BJ (cell line): ENCODE measurements around the gene KLRC2. TPM values are rescaled to one million over a fixed set of nuclear protein-coding genes. Genes with fewer than 3 reads are reported as not detected.
"Not testable (repeated sequence)": the region's sequence is repeated elsewhere in the genome, so short reads cannot be mapped to it uniquely, and the experiment has no call there.

ENCODE experiments used
- CTCF ChIA-PET: fragments of 350-600 bp; formaldehyde crosslinking; extraction: SDS; loops from one replicate; lab custom pipeline; 2021; ENCODE audit warnings: antibody characterized with exemption, inconsistent platforms; lab: Yijun Ruan, JAX
- POLR2A ChIA-PET: fragments of 300-600 bp; sonication (Branson Sonifier 250); formaldehyde crosslinking; extraction: SDS; loops from one replicate; lab custom pipeline; 2021; ENCODE audit warnings: antibody characterized with exemption; lab: Charles Lee
- DNase-seq: peaks from one replicate; pipeline ENCODE4 v3.0.0-alpha.2; 2011; ENCODE audit warnings: low read depth
- H3K27me3 ChIP-seq: 2 replicates; pipeline ENCODE4 v1.6.0; 2011; ENCODE audit warnings: low read length; ENCODE audit not compliant: control insufficient read depth, insufficient read depth
- H3K36me3 ChIP-seq: 2 replicates; pipeline ENCODE4 v1.5.1; 2011; ENCODE audit warnings: low read length; ENCODE audit not compliant: control insufficient read depth, insufficient read depth
- H3K4me3 ChIP-seq: 2 replicates; pipeline ENCODE4 v1.5.1; 2011; ENCODE audit warnings: low read depth, mild to moderate bottlenecking, control low read depth, low read length
- polyA plus RNA-seq: library from polyadenylated mRNA; depleted of rRNA; stranded (reverse); fragments of >200 nt; gene quantifications from 2 replicates; pipeline ENCODE4 v1.2.3, GENCODE V29; 2011
- TF ChIP-seq, protein P1 (sequence below): IDR thresholded peaks from 2 replicates; pipeline ENCODE4 v1.5.1; 2011; ENCODE audit warnings: low read depth, mild to moderate bottlenecking, control low read depth, inconsistent platforms, low read length, moderate library complexity; ENCODE audit not compliant: insufficient read depth

KLRC2 gene
- polyA plus RNA-seq, 1 experiment, result not detected

DNA sequence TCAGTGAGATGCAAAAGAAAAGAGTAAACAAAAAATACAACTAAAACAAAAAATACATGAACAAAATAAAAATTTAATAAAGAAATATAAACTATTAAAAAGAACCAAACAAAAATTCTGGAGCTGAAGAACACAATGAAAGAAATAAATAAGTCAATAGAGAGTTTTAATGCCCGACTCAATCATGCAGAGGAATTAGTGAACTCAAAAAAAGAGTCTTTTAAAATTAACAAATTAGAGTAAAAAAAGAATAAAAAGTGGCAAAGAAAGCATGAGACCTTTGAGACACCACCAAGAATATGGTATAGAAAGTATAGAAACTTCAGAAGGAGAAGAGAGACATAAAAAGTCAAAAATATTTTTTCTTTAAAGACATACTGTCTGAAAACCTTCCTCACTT, 20.0 kb upstream of the KLRC2 start:
- Histone ChIP-seq H3K36me3 (no peaks in the 10 kb centered on the region), H3K4me3 (no peak overlapping the region), H3K27me3 (no peaks in the 10 kb centered on the region)
- TF ChIP-seq, protein P1, sequence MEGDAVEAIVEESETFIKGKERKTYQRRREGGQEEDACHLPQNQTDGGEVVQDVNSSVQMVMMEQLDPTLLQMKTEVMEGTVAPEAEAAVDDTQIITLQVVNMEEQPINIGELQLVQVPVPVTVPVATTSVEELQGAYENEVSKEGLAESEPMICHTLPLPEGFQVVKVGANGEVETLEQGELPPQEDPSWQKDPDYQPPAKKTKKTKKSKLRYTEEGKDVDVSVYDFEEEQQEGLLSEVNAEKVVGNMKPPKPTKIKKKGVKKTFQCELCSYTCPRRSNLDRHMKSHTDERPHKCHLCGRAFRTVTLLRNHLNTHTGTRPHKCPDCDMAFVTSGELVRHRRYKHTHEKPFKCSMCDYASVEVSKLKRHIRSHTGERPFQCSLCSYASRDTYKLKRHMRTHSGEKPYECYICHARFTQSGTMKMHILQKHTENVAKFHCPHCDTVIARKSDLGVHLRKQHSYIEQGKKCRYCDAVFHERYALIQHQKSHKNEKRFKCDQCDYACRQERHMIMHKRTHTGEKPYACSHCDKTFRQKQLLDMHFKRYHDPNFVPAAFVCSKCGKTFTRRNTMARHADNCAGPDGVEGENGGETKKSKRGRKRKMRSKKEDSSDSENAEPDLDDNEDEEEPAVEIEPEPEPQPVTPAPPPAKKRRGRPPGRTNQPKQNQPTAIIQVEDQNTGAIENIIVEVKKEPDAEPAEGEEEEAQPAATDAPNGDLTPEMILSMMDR, result no peak
- DNase-seq, result no peak
- ChIA-PET POLR2A (no interaction called here), CTCF (no interaction called here)

GRCh38 chr12:10454531-10454930, 18.7 kb upstream of the KLRC2 start:
- ChIA-PET POLR2A (no interaction called here), CTCF (no interaction called here)
- no peak for DNase-seq
- H3K36me3 ChIP-seq, result no peaks in the 10 kb centered on the region
- H3K4me3 ChIP-seq, result no peak overlapping the region
- no peaks in the 10 kb centered on the region for H3K27me3 ChIP-seq
- TF ChIP-seq, protein P1, result no peak

DNA sequence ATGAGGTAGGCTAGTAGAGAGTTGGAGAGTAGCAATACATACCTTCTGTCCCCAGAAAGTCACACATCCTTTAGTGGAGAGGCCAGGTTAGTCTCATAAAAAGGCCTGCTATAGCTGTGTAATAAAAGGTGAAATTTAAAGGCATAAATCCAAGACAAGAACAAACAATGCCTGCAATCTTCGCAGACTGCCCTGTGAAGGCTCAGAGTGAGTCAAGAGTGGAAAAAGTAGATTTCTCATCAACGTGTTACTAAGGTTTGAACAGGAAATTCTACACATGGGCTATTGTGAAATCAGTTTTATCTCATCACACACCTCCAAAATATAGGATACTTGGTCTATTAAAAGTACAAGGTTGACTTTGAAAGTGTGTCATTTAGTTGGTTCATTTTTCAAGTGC, 17.3 kb upstream of the KLRC2 start, which contains the start of gene KLRC1:
KLRC1 (minus strand) TSS at position 222 of the 400 bp plus-strand sequence. CDS start 2,221 bp downstream, outside the sequence.
- TF ChIP-seq, protein P1, result no peak
- Histone ChIP-seq H3K4me3 (no peak within 1 kb of the TSS), H3K36me3 (no peaks in the 10 kb centered on the region), H3K27me3 (no peaks in the 10 kb centered on the region)
- POLR2A ChIA-PET, result no interaction called here
- no peak for DNase-seq
- CTCF ChIA-PET, result interaction anchor here (1.2 kb wide), 1 partner anchor 114 kb away, joined by 3 read pairs; no protein-coding TSS in a partner anchor

DNA sequence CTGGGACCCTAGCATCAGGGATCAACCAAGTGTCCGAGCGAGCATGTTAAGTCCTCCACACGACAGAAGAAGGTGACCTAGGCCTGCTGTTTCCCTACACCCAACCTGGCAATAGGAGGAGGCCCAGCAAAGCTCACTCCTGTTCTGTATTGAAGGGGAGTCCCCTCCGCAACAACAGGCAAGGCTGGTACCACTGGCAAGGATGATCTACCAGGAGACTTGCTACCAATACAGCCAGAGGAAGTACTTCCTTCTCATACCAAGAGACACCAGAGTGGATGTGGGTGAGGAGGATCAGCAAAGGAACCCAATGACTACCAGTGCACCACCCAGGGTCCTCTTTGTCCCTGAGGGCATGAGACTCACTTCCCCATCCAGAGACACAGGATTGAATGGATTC, 12.4 kb upstream of the KLRC2 start:
- TF ChIP-seq, protein P1, result no peak
- H3K36me3 ChIP-seq, result no peaks in the 10 kb centered on the region
- no peaks in the 10 kb centered on the region for H3K27me3 ChIP-seq
- ChIA-PET CTCF (no interaction called here), POLR2A (no interaction called here)
- no peak for DNase-seq
- no peak overlapping the region for H3K4me3 ChIP-seq

DNA sequence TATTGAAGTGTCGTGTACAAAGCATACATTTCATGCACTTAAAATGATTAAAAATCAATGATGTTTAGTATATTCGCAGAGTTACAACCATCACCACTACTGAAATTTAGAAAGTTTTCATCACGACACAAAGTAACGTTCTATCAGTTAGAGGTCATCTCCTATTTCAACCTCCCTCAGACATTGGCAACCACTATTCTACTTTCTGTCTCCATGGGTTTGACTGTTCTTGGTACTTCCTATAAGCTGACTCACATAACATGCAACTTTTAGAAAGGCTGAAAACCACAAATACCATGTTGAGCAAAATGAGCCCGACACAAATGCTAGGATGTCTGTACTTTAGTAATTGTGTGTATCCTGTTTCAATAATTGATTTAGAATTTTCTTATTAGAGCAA, 10.2 kb upstream of the KLRC2 start:
- CTCF ChIA-PET, POLR2A ChIA-PET, H3K4me3 ChIP-seq, DNase-seq, H3K27me3 ChIP-seq, H3K36me3 ChIP-seq: not testable (repeated sequence)

DNA sequence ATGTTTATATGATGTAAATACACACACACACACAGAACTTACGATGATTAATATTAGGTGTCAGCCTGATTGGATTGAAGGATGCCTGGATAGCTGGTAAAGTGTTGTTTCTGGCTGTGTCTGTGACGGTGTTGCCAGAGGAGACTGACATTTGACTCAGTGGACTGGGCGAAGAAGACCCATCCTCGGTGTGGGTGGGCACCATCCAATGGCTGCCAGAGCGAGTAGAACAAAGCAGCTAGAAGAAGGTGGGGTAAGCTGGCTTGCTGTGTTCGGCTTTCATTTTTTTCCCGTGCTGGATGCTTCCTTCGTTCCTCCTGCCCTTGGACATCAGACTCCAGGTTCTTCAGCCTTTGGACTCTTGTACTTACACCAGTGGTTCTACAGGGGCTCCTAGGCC, 5.3 kb upstream of the KLRC2 start:
- POLR2A ChIA-PET, CTCF ChIA-PET: not testable (repeated sequence)

DNA sequence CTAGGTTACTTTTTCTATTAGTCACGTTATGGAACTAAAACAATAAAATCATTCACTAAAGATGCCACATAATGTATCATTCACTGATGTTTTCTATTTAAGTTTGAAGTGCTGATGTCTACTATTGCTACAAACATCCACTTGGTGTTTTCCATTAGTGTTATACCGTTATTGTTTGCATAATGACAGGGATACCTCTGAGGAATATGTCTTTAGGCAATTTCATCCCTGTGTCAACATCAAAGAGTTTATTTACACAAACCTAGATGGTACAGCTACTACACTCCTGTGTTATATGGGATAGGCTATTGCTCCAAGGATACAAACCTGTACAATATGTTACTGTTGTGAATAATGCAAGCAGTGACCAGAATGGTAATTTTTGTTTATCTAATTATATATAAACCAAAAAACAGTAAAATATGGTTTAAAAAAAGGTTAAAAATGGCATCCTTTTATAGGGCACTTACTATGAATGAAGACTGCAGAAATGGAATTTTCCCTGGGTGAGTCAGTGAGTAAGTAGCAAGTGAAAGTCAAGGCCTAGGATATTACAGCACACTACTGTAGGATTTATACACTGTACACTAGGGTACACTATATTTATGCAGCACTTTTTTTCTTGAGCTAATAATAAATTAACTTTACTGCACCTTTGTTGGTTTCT, 3.9 kb upstream of the KLRC2 start:
- DNase-seq, result peak; percentile 2
- H3K36me3 ChIP-seq, H3K27me3 ChIP-seq, CTCF ChIA-PET, H3K4me3 ChIP-seq, POLR2A ChIA-PET: not testable (repeated sequence)

More for the DNA sequence above, 5.3 kb upstream of the KLRC2 start:
- not testable (repeated sequence) for H3K4me3 ChIP-seq, H3K27me3 ChIP-seq, DNase-seq, H3K36me3 ChIP-seq

- H3K27me3 ChIP-seq, DNase-seq, CTCF ChIA-PET, POLR2A ChIA-PET, H3K36me3 ChIP-seq, H3K4me3 ChIP-seq: not testable (repeated sequence)
These were observed 1.8 kb upstream of the KLRC2 start for GRCh38 chr12:10437601-10438000.

DNA sequence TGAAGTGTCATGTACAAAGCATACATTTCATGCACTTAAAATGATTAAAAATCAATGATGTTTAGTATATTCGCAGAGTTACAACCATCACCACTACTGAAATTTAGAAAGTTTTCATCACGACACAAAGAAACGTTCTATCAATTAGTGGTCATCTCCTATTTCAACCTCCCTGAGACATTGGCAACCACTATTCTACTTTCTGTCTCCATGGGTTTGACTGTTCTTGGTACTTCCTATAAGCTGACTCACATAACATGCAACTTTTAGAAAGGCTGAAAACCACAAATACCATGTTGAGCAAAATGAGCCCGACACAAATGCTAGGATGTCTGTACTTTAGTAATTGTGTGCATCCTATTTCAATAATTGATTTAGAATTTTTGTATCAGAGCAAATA, 5.2 kb downstream of the KLRC2 start:
- DNase-seq, CTCF ChIA-PET, H3K36me3 ChIP-seq, H3K27me3 ChIP-seq, H3K4me3 ChIP-seq, POLR2A ChIA-PET: not testable (repeated sequence)
